ENCODE measurements around the gene SHF. TPM values are rescaled to one million over a fixed set of nuclear protein-coding genes. Genes with fewer than 3 reads are reported as not detected.

The SHF gene
- total RNA-seq, 1 donor from 2014 or later, result 32.2 TPM

DNA sequence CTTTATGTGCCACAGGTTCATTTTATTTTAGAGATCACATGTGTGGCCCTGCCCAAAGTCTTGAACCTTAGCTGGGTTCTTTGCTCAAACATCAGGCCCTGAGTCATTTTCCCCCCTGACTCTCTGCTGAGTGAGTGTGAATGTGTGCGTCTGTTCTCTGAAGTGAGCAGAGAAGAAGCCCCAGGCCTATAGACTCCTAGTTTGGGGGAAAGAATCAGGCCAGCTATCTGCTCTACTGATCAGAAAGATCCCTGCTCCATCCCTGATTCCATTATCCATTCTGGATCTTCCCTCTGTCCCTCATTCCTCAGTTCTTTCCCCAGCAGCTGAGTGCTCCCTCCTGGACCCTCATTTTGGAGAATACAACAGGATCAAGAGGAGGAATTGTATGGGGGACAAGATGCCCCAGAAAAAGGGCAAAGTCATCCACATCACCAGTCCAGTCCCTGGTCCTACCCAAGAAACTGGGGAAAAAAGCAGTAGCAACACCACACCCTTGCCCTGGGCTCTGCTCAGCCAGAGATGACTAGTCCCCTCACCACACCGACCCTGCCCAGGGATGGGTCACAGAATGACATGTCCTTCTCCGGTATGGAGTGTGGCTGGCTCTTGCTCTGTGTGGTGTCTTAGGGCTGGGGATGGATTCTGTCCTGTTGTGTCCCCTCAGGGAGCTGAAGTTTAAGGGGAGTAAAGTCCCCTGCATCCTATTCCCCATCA lies 54.8 kb downstream of the SHF start:
- Mint-ChIP-seq H3K36me3 (peaks cover 2% of the 10 kb centered on the region), H3K27ac (no peak overlapping the region), H3K9me3 (peaks cover 4% of the 10 kb centered on the region), H3K4me1 (peaks cover 4% of the 10 kb centered on the region), H3K27me3 (ENCODE audit: insufficient read depth, low read depth) (peaks cover 65% of the 10 kb centered on the region), H3K4me3 (no peak overlapping the region)
- H3K4me2 ChIP-seq, result no peak overlapping the region
- H3K36me3 ChIP-seq, result no peaks in the 10 kb centered on the region
- H3K4me1 ChIP-seq, result peaks cover 5% of the 10 kb centered on the region
- DNase-seq (ENCODE audit: low spot score), result no peak
- no peak overlapping the region for H3K9ac ChIP-seq
- H3F3A ChIP-seq (ENCODE audit: low read depth), result no peaks in the 10 kb centered on the region
- H3K27me3 ChIP-seq, result peaks cover 95% of the 10 kb centered on the region
- no peaks in the 10 kb centered on the region for H3K79me2 ChIP-seq (ENCODE audit: low read depth)
- no peak overlapping the region for H3K27ac ChIP-seq
- H2AFZ ChIP-seq (replicated peaks), result no peak overlapping the region
- no peak overlapping the region for H3K4me3 ChIP-seq
- H3K9me3 ChIP-seq (ENCODE audit: low read depth), result no peaks in the 10 kb centered on the region
- TF ChIP-seq EZH2 (IDR thresholded peaks at IDR 0.05) (no peak), EZH2phosphoT487 (IDR thresholded peaks at IDR 0.05) (no peak)
- TF ChIP-seq, protein P1, sequence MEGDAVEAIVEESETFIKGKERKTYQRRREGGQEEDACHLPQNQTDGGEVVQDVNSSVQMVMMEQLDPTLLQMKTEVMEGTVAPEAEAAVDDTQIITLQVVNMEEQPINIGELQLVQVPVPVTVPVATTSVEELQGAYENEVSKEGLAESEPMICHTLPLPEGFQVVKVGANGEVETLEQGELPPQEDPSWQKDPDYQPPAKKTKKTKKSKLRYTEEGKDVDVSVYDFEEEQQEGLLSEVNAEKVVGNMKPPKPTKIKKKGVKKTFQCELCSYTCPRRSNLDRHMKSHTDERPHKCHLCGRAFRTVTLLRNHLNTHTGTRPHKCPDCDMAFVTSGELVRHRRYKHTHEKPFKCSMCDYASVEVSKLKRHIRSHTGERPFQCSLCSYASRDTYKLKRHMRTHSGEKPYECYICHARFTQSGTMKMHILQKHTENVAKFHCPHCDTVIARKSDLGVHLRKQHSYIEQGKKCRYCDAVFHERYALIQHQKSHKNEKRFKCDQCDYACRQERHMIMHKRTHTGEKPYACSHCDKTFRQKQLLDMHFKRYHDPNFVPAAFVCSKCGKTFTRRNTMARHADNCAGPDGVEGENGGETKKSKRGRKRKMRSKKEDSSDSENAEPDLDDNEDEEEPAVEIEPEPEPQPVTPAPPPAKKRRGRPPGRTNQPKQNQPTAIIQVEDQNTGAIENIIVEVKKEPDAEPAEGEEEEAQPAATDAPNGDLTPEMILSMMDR (IDR thresholded peaks at IDR 0.05), result no peak
- peaks cover 10% of the 10 kb centered on the region for H4K20me1 ChIP-seq (ENCODE audit: low read depth)

DNA sequence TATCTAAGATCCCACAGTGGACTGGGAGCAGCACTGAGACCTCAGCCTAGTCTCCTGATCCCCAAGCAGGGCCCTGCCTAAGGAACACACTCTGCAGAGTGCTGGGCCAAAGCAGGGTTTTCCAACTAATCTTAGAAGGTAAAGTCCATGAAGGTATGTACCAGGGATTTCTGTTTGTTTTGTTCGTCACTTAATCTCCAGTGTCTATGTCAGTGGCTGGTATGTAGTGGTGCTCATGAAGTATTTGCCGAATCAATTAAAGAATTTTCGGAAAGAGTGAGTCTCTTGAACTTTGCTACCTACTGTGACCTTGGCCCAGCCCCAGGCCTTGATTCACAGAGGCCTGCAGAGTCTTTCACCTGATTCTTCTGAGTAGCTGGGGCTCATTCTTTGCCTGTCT lies 56.3 kb downstream of the SHF start:
- Histone ChIP-seq H3F3A (ENCODE audit: low read depth) (no peaks in the 10 kb centered on the region), H3K79me2 (ENCODE audit: low read depth) (no peaks in the 10 kb centered on the region), H3K27me3 (peaks cover 99% of the 10 kb centered on the region), H2AFZ (replicated peaks) (no peak overlapping the region), H3K36me3 (no peaks in the 10 kb centered on the region), H3K27ac (no peak overlapping the region), H3K9ac (no peak overlapping the region), H3K9me3 (ENCODE audit: low read depth) (no peaks in the 10 kb centered on the region), H3K4me2 (no peak overlapping the region), H3K4me3 (no peak overlapping the region), H3K4me1 (peaks cover 5% of the 10 kb centered on the region), H4K20me1 (ENCODE audit: low read depth) (peaks cover 12% of the 10 kb centered on the region)
- H3K4me1 Mint-ChIP-seq, result peaks cover 4% of the 10 kb centered on the region
- no peak for TF ChIP-seq EZH2phosphoT487 (IDR thresholded peaks at IDR 0.05)
- TF ChIP-seq EZH2 (IDR thresholded peaks at IDR 0.05), result no peak
- TF ChIP-seq, protein P1 (IDR thresholded peaks at IDR 0.05), result no peak
- peaks cover 71% of the 10 kb centered on the region for H3K27me3 Mint-ChIP-seq (ENCODE audit: insufficient read depth, low read depth)
- H3K27ac Mint-ChIP-seq, result no peak overlapping the region
- H3K9me3 Mint-ChIP-seq, result peaks cover 4% of the 10 kb centered on the region
- no peak overlapping the region for H3K4me3 Mint-ChIP-seq
- peaks cover 2% of the 10 kb centered on the region for H3K36me3 Mint-ChIP-seq
- DNase-seq (ENCODE audit: low spot score), result no peak

DNA sequence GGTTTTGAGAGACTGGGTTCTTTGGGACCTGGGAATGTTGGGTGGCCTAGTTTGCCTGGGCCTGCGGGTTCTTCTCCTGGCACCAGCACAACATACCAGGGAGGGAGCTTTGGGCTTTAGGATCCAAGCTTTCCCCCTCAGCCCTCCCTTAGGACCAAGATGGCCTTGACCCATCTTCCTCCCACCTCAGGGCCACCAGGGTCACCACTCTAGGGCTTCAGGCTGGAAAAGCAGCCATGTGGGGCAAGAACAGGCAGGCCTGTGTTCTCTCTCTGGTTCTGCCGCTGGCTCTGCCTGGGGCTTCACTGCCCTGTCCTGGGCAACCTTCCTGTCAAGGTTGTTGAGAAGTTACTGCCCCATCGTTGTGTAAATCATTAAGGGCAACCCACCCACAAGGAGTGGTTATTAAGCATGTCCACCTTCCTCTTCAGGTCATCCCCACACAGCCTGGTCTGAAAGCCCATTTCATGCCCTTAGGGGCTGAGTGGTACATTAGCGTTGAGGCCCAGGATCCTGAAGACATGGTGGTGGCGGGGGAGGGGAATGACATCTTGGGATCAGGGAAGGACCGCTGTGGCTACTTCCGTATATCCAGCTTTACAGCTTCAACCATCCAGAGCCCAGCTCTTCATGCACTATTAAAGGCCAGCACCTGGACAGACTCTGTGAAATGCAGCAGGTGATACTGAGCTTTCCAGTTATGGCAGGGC lies 57.3 kb downstream of the SHF start:
- Histone ChIP-seq H3K4me1 (peaks cover 5% of the 10 kb centered on the region), H3K27me3 (peaks cover 100% of the 10 kb centered on the region), H3K4me2 (peak overlapping the region; percentile 76), H3K27ac (no peak overlapping the region), H3K9me3 (ENCODE audit: low read depth) (no peaks in the 10 kb centered on the region), H3K36me3 (no peaks in the 10 kb centered on the region), H4K20me1 (ENCODE audit: low read depth) (peaks cover 12% of the 10 kb centered on the region), H3K79me2 (ENCODE audit: low read depth) (no peaks in the 10 kb centered on the region), H3K9ac (no peak overlapping the region), H3F3A (ENCODE audit: low read depth) (no peaks in the 10 kb centered on the region), H3K4me3 (peak overlapping the region; percentile 42), H2AFZ (replicated peaks) (no peak overlapping the region)
- TF ChIP-seq, protein P1 (IDR thresholded peaks at IDR 0.05), result no peak
- TF ChIP-seq EZH2 (IDR thresholded peaks at IDR 0.05) (no peak), EZH2phosphoT487 (IDR thresholded peaks at IDR 0.05) (no peak)
- no peak for DNase-seq (ENCODE audit: low spot score)
- peak overlapping the region; percentile 68 for H3K4me3 Mint-ChIP-seq
- H3K36me3 Mint-ChIP-seq, result peaks cover 2% of the 10 kb centered on the region
- peaks cover 72% of the 10 kb centered on the region for H3K27me3 Mint-ChIP-seq (ENCODE audit: insufficient read depth, low read depth)
- no peak overlapping the region for H3K27ac Mint-ChIP-seq
- H3K4me1 Mint-ChIP-seq, result peaks cover 4% of the 10 kb centered on the region
- peaks cover 4% of the 10 kb centered on the region for H3K9me3 Mint-ChIP-seq
